Lower leg skin (tissue), 3 donors: ENCODE results near the gene SPSB1.

ENCODE experiments used
- CTCF ChIP-seq, 3 donors: fragments of 450-650 bp; IDR thresholded peaks; one replicate each; pipeline ENCODE4 v1.5.1; 2016; ENCODE audit warnings: antibody characterized with exemption in 3 of 3, mild to moderate bottlenecking in 3 of 3, moderate library complexity in 2 of 3
- POLR2A ChIP-seq, 2 donors: fragments of 450-650 bp; IDR thresholded peaks; one replicate each; pipeline ENCODE4 v1.6.1; 2016 to 2017; ENCODE audit warnings: antibody characterized with exemption in 2 of 2, mild to moderate bottlenecking in 1 of 2, moderate library complexity in 1 of 2

GRCh38 chr1:9373619-9374018 is 80.9 kb downstream of the SPSB1 start:
- TF ChIP-seq CTCF (IDR thresholded peaks at IDR 0.05) (no peak), POLR2A (IDR thresholded peaks at IDR 0.05) (no peak)
